ENCODE results near the gene TEX2.

Gene TEX2

GRCh38 chr17:64244165-64244564, 18.9 kb downstream of the TEX2 start:
- no peak overlapping the region for H3K23ac ChIP-seq (ENCODE audit: low read depth, low read length, poor library complexity)
- no peak overlapping the region for H2BK12ac ChIP-seq (ENCODE audit: low read length)
- H2AK5ac ChIP-seq (ENCODE audit: low read depth, low read length) = no peak overlapping the region
- no peak for DNase-seq (ENCODE audit: low spot score)
- no peak overlapping the region for H3K18ac ChIP-seq (ENCODE audit: low read length)
- H2BK120ac ChIP-seq (ENCODE audit: low read depth, low read length) = no peak overlapping the region
- H4K8ac ChIP-seq (ENCODE audit: low read depth, low read length) = no peak overlapping the region
- no peak overlapping the region for H2BK15ac ChIP-seq (ENCODE audit: low read length)
- WGBS, 2 donors (ENCODE audit: extremely low coverage in 2 of 2, insufficient read length in 2 of 2, insufficient replicate concordance in 1 of 2) = no CpG with 5 or more reads among the region's 5 CpGs
- peaks cover 2% of the 10 kb centered on the region for H3K79me1 ChIP-seq (ENCODE audit: low read depth, low read length)
- no peak overlapping the region for H3K9ac ChIP-seq (ENCODE audit: low read depth, low read length, poor library complexity)
- H3K4me1 ChIP-seq (ENCODE audit: control insufficient read depth in 2 of 2, insufficient read depth in 1 of 2, low read depth in 1 of 2, low read length in 2 of 2) = peaks cover 5 to 11% of the 10 kb centered on the region in 2 donors
- H3K9me3 ChIP-seq (replicated peaks in 1 of 2; ENCODE audit: control insufficient read depth in 2 of 2, insufficient read depth in 1 of 2, low read depth in 1 of 2, low read length in 2 of 2) = no peaks in the 10 kb centered on the region
- no peak overlapping the region for H2AFZ ChIP-seq (ENCODE audit: low read length)
- H3K27me3 ChIP-seq (ENCODE audit: control insufficient read depth in 3 of 3, insufficient read depth in 3 of 3, low read depth in 1 of 3, low read length in 3 of 3) = no peaks in the 10 kb centered on the region
- no peak overlapping the region for H2BK5ac ChIP-seq (ENCODE audit: low read length)
- H3K4me3 ChIP-seq (ENCODE audit: low read length in 2 of 2) = no peak overlapping the region
- no peak overlapping the region for H3K27ac ChIP-seq (replicated peaks; ENCODE audit: low read length)
- H3K4ac ChIP-seq (ENCODE audit: low read length) = no peak overlapping the region
- H3K36me3 ChIP-seq (replicated peaks in 1 of 2; ENCODE audit: control insufficient read depth in 2 of 2, insufficient read depth in 2 of 2, low read length in 2 of 2) = no peaks in the 10 kb centered on the region
- H3K14ac ChIP-seq (ENCODE audit: low read length) = no peak overlapping the region
- H3K4me2 ChIP-seq (ENCODE audit: insufficient read depth, low read length, poor library complexity, severe bottlenecking) = no peak overlapping the region
- no peak overlapping the region for H4K91ac ChIP-seq (ENCODE audit: low read depth, low read length, poor library complexity)

- no peaks in the 10 kb centered on the region for H3K36me3 ChIP-seq (replicated peaks in 1 of 2; ENCODE audit: control insufficient read depth in 2 of 2, insufficient read depth in 2 of 2, low read length in 2 of 2)
- no peak overlapping the region for H2BK120ac ChIP-seq (ENCODE audit: low read depth, low read length)
- H3K18ac ChIP-seq (ENCODE audit: low read length) = no peak overlapping the region
- no peak overlapping the region for H2BK15ac ChIP-seq (ENCODE audit: low read length)
- H4K8ac ChIP-seq (ENCODE audit: low read depth, low read length) = no peak overlapping the region
- H3K4ac ChIP-seq (ENCODE audit: low read length) = no peak overlapping the region
- no peak overlapping the region for H4K91ac ChIP-seq (ENCODE audit: low read depth, low read length, poor library complexity)
- no peak overlapping the region for H3K27ac ChIP-seq (replicated peaks; ENCODE audit: low read length)
- H3K4me2 ChIP-seq (ENCODE audit: insufficient read depth, low read length, poor library complexity, severe bottlenecking) = no peak overlapping the region
- H3K4me1 ChIP-seq (ENCODE audit: control insufficient read depth in 2 of 2, insufficient read depth in 1 of 2, low read depth in 1 of 2, low read length in 2 of 2) = peaks cover 5 to 11% of the 10 kb centered on the region in 2 donors
- no peak overlapping the region for H2AFZ ChIP-seq (ENCODE audit: low read length)
- H2AK5ac ChIP-seq (ENCODE audit: low read depth, low read length) = no peak overlapping the region
- H2BK12ac ChIP-seq (ENCODE audit: low read length) = no peak overlapping the region
- no peak overlapping the region for H3K23ac ChIP-seq (ENCODE audit: low read depth, low read length, poor library complexity)
- no CpG with 5 or more reads among the region's 2 CpGs for WGBS, 2 donors (ENCODE audit: extremely low coverage in 2 of 2, insufficient read length in 2 of 2, insufficient replicate concordance in 1 of 2)
- H3K79me1 ChIP-seq (ENCODE audit: low read depth, low read length) = peaks cover 2% of the 10 kb centered on the region
- DNase-seq (ENCODE audit: low spot score) = no peak
- H3K27me3 ChIP-seq (ENCODE audit: control insufficient read depth in 3 of 3, insufficient read depth in 3 of 3, low read depth in 1 of 3, low read length in 3 of 3) = no peaks in the 10 kb centered on the region
- H3K4me3 ChIP-seq (ENCODE audit: low read length in 2 of 2) = no peak overlapping the region
- no peaks in the 10 kb centered on the region for H3K9me3 ChIP-seq (replicated peaks in 1 of 2; ENCODE audit: control insufficient read depth in 2 of 2, insufficient read depth in 1 of 2, low read depth in 1 of 2, low read length in 2 of 2)
- no peak overlapping the region for H2BK5ac ChIP-seq (ENCODE audit: low read length)
- no peak overlapping the region for H3K9ac ChIP-seq (ENCODE audit: low read depth, low read length, poor library complexity)
- no peak overlapping the region for H3K14ac ChIP-seq (ENCODE audit: low read length)
Measured at GRCh38 chr17:64243340-64243739, 19.7 kb downstream of the TEX2 start.

GRCh38 chr17:64242633-64243032, 20.4 kb downstream of the TEX2 start:
- no peak overlapping the region for H4K8ac ChIP-seq (ENCODE audit: low read depth, low read length)
- no CpG with 5 or more reads among the region's 7 CpGs for whole genome bisulfite sequencing, 2 donors (ENCODE audit: extremely low coverage in 2 of 2, insufficient read length in 2 of 2, insufficient replicate concordance in 1 of 2)
- H3K14ac ChIP-seq (ENCODE audit: low read length) = no peak overlapping the region

GRCh38 chr17:64240741-64241347, 22.2 kb downstream of the TEX2 start:
- Histone ChIP-seq H3K18ac (ENCODE audit: low read length) (peak overlapping the region; percentile 32), H2BK15ac (ENCODE audit: low read length) (no peak overlapping the region), H3K4me2 (ENCODE audit: insufficient read depth, low read length, poor library complexity, severe bottlenecking) (no peak overlapping the region), H3K14ac (ENCODE audit: low read length) (no peak overlapping the region), H3K4me3 (ENCODE audit: low read length in 2 of 2) (no peak overlapping the region), H3K9ac (ENCODE audit: low read depth, low read length, poor library complexity) (no peak overlapping the region), H3K27me3 (ENCODE audit: control insufficient read depth in 3 of 3, insufficient read depth in 3 of 3, low read depth in 1 of 3, low read length in 3 of 3) (no peaks in the 10 kb centered on the region), H3K4ac (ENCODE audit: low read length) (no peak overlapping the region), H2AK5ac (ENCODE audit: low read depth, low read length) (no peak overlapping the region), H3K36me3 (replicated peaks in 1 of 2; ENCODE audit: control insufficient read depth in 2 of 2, insufficient read depth in 2 of 2, low read length in 2 of 2) (no peaks in the 10 kb centered on the region), H3K79me1 (ENCODE audit: low read depth, low read length) (peaks cover 2% of the 10 kb centered on the region), H4K8ac (ENCODE audit: low read depth, low read length) (no peak overlapping the region), H2AFZ (ENCODE audit: low read length) (no peak overlapping the region), H2BK120ac (ENCODE audit: low read depth, low read length) (no peak overlapping the region), H2BK12ac (ENCODE audit: low read length) (no peak overlapping the region), H3K27ac (replicated peaks; ENCODE audit: low read length) (no peak overlapping the region), H4K91ac (ENCODE audit: low read depth, low read length, poor library complexity) (no peak overlapping the region), H2BK5ac (ENCODE audit: low read length) (no peak overlapping the region), H3K9me3 (replicated peaks in 1 of 2; ENCODE audit: control insufficient read depth in 2 of 2, insufficient read depth in 1 of 2, low read depth in 1 of 2, low read length in 2 of 2) (no peaks in the 10 kb centered on the region), H3K4me1 (ENCODE audit: control insufficient read depth in 2 of 2, insufficient read depth in 1 of 2, low read depth in 1 of 2, low read length in 2 of 2) (peaks cover 9 to 16% of the 10 kb centered on the region in 2 donors), H3K23ac (ENCODE audit: low read depth, low read length, poor library complexity) (no peak overlapping the region)
- no CpG with 5 or more reads among the region's 8 CpGs for WGBS, 2 donors (ENCODE audit: extremely low coverage in 2 of 2, insufficient read length in 2 of 2, insufficient replicate concordance in 1 of 2)
- no peak for DNase-seq (ENCODE audit: low spot score)

More at GRCh38 chr17:64242633-64243032, 20.4 kb downstream of the TEX2 start:
- Histone ChIP-seq H3K4me2 (ENCODE audit: insufficient read depth, low read length, poor library complexity, severe bottlenecking) (no peak overlapping the region), H3K9me3 (replicated peaks in 1 of 2; ENCODE audit: control insufficient read depth in 2 of 2, insufficient read depth in 1 of 2, low read depth in 1 of 2, low read length in 2 of 2) (no peaks in the 10 kb centered on the region), H3K79me1 (ENCODE audit: low read depth, low read length) (peaks cover 2% of the 10 kb centered on the region), H2BK15ac (ENCODE audit: low read length) (no peak overlapping the region), H3K4me3 (ENCODE audit: low read length in 2 of 2) (no peak overlapping the region), H3K23ac (ENCODE audit: low read depth, low read length, poor library complexity) (no peak overlapping the region), H2BK12ac (ENCODE audit: low read length) (no peak overlapping the region), H2AK5ac (ENCODE audit: low read depth, low read length) (no peak overlapping the region), H3K9ac (ENCODE audit: low read depth, low read length, poor library complexity) (no peak overlapping the region), H2BK120ac (ENCODE audit: low read depth, low read length) (no peak overlapping the region), H4K91ac (ENCODE audit: low read depth, low read length, poor library complexity) (no peak overlapping the region), H3K27ac (replicated peaks; ENCODE audit: low read length) (no peak overlapping the region), H3K27me3 (ENCODE audit: control insufficient read depth in 3 of 3, insufficient read depth in 3 of 3, low read depth in 1 of 3, low read length in 3 of 3) (no peaks in the 10 kb centered on the region), H2BK5ac (ENCODE audit: low read length) (no peak overlapping the region), H3K4ac (ENCODE audit: low read length) (no peak overlapping the region), H3K18ac (ENCODE audit: low read length) (no peak overlapping the region), H3K36me3 (replicated peaks in 1 of 2; ENCODE audit: control insufficient read depth in 2 of 2, insufficient read depth in 2 of 2, low read length in 2 of 2) (no peaks in the 10 kb centered on the region), H2AFZ (ENCODE audit: low read length) (no peak overlapping the region), H3K4me1 (ENCODE audit: control insufficient read depth in 2 of 2, insufficient read depth in 1 of 2, low read depth in 1 of 2, low read length in 2 of 2) (peaks cover 5 to 11% of the 10 kb centered on the region in 2 donors)
- no peak for DNase-seq (ENCODE audit: low spot score)

Data from neuronal stem cell (in vitro differentiated cells).